ENCODE results near the gene MAD1L1. TPM values are rescaled to one million over a fixed set of nuclear protein-coding genes. Genes with fewer than 3 reads are reported as not detected.

MAD1L1 gene
- total and polyA plus RNA-seq, 2 donors (not counting 3 experiments of a cell fraction or from before 2014, with no cell fraction given): 34.1 to 42.3 TPM

DNA sequence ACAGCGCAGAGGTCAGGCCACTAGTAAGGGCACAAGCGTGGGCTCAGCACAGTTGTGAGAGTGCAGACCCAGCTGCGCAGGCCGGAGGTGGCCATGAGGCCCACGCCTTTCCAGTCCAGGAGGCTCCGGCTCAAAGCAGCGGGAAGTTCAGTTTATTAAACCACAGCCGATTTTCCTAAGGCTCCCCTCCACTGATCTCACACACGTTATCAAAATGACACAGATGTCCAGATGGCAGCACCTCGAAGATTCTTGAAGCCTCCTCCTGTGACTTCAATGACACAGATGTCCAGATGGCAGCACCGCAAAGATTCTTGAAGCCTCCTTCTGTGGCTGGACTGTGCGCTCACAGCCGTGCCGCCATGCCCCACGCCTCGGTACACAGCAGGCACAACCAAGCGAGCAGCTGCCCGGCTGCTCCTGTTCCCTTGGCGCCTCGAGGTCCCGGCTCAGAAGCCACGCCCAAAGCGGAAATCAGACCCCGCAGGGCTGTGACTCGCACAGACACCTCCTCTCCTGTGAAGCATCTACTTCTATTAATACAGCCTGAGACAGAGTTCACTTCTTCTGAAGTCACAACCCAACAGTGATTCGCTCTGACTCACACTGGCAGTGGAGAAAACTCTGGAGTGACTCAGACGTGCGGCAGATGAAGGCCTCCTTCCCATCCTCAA lies 122.7 kb downstream of the MAD1L1 start:
- no peaks in the 10 kb centered on the region for H3K9me1 ChIP-seq (replicated peaks; ENCODE audit: control insufficient read depth, extremely low read depth, insufficient read depth, low read length)
- peaks cover 2% of the 10 kb centered on the region for H3K79me2 ChIP-seq (ENCODE audit: control insufficient read depth, insufficient read depth, low read length)
- peak overlapping the region in 1 of 3 experiments; percentile 14 for H3K4me3 ChIP-seq (replicated peaks in 1 of 3; ENCODE audit: insufficient read depth in 1 of 3, low read depth in 1 of 3, low read length in 3 of 3)
- TSS peak; percentile 80 for BruUV-seq (replicated peaks)
- ChIA-PET POLR2A (no interaction called here), CTCF (interaction anchor here (1.0 to 1.2 kb wide), 3 partner anchors 37 to 238 kb away, joined by 3 read pairs; no protein-coding TSS in a partner anchor)
- TF ChIP-seq JUN (IDR thresholded peaks at IDR 0.05; ENCODE audit: borderline replicate concordance, insufficient read depth, insufficient read length, low read depth) (peak; percentile 87), EZH2 (IDR thresholded peaks at IDR 0.05; ENCODE audit: borderline replicate concordance, low read depth, low read length, severe bottlenecking) (no peak), MYC (IDR thresholded peaks at IDR 0.05; ENCODE audit: low read depth, low read length) (no peak), POLR2A (IDR thresholded peaks at IDR 0.05; ENCODE audit: low read depth, low read length) (peak; percentile 31), POLR2AphosphoS5 (IDR thresholded peaks at IDR 0.05; ENCODE audit: insufficient read depth, low read depth, low read length) (peak; percentile 45), FOS (IDR thresholded peaks at IDR 0.05; ENCODE audit: borderline replicate concordance, insufficient read depth, low read length) (peak; percentile 98), GATA2 (IDR thresholded peaks at IDR 0.05; ENCODE audit: insufficient read depth, insufficient read length, low read depth, low read length) (no peak)
- TF ChIP-seq, protein P1, sequence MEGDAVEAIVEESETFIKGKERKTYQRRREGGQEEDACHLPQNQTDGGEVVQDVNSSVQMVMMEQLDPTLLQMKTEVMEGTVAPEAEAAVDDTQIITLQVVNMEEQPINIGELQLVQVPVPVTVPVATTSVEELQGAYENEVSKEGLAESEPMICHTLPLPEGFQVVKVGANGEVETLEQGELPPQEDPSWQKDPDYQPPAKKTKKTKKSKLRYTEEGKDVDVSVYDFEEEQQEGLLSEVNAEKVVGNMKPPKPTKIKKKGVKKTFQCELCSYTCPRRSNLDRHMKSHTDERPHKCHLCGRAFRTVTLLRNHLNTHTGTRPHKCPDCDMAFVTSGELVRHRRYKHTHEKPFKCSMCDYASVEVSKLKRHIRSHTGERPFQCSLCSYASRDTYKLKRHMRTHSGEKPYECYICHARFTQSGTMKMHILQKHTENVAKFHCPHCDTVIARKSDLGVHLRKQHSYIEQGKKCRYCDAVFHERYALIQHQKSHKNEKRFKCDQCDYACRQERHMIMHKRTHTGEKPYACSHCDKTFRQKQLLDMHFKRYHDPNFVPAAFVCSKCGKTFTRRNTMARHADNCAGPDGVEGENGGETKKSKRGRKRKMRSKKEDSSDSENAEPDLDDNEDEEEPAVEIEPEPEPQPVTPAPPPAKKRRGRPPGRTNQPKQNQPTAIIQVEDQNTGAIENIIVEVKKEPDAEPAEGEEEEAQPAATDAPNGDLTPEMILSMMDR (IDR thresholded peaks at IDR 0.05; ENCODE audit: extremely low read depth in 1 of 2, insufficient read depth in 1 of 2, low read depth in 1 of 2, low read length in 2 of 2): no peak
- peak; percentile 86 for DNase-seq (ENCODE audit: low read depth, low spot score)
- FAIRE-seq: peak; percentile 99
- H4K20me1 ChIP-seq (replicated peaks; ENCODE audit: control insufficient read depth, extremely low read depth, insufficient read depth, low read length): no peaks in the 10 kb centered on the region
- H3K4me2 ChIP-seq (ENCODE audit: insufficient read depth, low read length): peak overlapping the region; percentile 46
- H2AFZ ChIP-seq (ENCODE audit: low read depth, low read length): peak overlapping the region; percentile 8
- intact Hi-C loops (cut with micrococcal nuclease) (loop anchor here (5.0 kb wide), 2 partner anchors 47 to 242 kb away; partner anchors contain the start of gene EIF3B), dilution Hi-C loops (cut with MboI; ENCODE audit: extremely low pct_ligation_motif_present, low sequenced_read_pairs) (no loop called here)
- peak overlapping the region; percentile 72 for H3K27ac ChIP-seq (ENCODE audit: insufficient read depth, low read depth, low read length)
- peak overlapping the region; percentile 53 for H3K9ac ChIP-seq (replicated peaks; ENCODE audit: extremely low read depth, insufficient read depth, low read length)
- H3K4me1 ChIP-seq (ENCODE audit: control insufficient read depth, extremely low read depth, insufficient read depth, low read length): peaks cover 44% of the 10 kb centered on the region
- H3K36me3 ChIP-seq (ENCODE audit: control insufficient read depth in 2 of 2, extremely low read depth in 1 of 2, insufficient read depth in 2 of 2, low read length in 2 of 2): no peaks in the 10 kb centered on the region
- H3K9me3 ChIP-seq (replicated peaks; ENCODE audit: control insufficient read depth, insufficient read depth, low read length): no peaks in the 10 kb centered on the region
- no peaks in the 10 kb centered on the region for H3K27me3 ChIP-seq (ENCODE audit: control insufficient read depth in 2 of 2, insufficient read depth in 2 of 2, low read length in 2 of 2)
